Breast epithelium (tissue), 4 donors: ENCODE data around the gene MAPKAPK2. TPM values are rescaled to one million over a fixed set of nuclear protein-coding genes. Genes with fewer than 3 reads are reported as not detected.

Source experiments
- DNase-seq, 2 donors: peaks; one replicate each; pipeline ENCODE4 v3.0.0-alpha.2; 2019; ENCODE audit warnings: low spot score in 2 of 2
- H3K27ac ChIP-seq, 2 donors: fragments of 200-600 bp; sonication (generic) in 1 of 2; one replicate each; pipeline ENCODE4 v1.5.1; 2016 to 2019; ENCODE audit warnings: mild to moderate bottlenecking in 1 of 2
- H3K27me3 ChIP-seq, 2 donors: fragments of 200-600 bp; sonication (generic) in 1 of 2; one replicate each; pipeline versions ENCODE4 v1.5.1 to v1.6.0; 2017 to 2019; ENCODE audit warnings: control low read depth in 1 of 2, mild to moderate bottlenecking in 1 of 2
- H3K36me3 ChIP-seq: fragments of 200-600 bp; one replicate; pipeline ENCODE4 v1.5.1; 2019
- H3K4me1 ChIP-seq, 2 donors: fragments of 200-600 bp; sonication (generic); one replicate each; pipeline ENCODE4 v1.5.1; 2016 to 2019; ENCODE audit warnings: control low read depth in 1 of 2
- H3K4me3 ChIP-seq, 3 donors: fragments of 200-600 bp; sonication (generic); 1 replicate in 2 of 3; 2 replicates in 1 of 3; pipeline ENCODE4 v1.5.1; 2016 to 2019; ENCODE audit warnings: mild to moderate bottlenecking in 3 of 3, moderate library complexity in 2 of 3
- H3K9me3 ChIP-seq, 2 donors: fragments of 200-600 bp; sonication (generic) in 1 of 2; one replicate each; pipeline ENCODE4 v1.5.1; 2016 to 2019; ENCODE audit warnings: control low read depth in 1 of 2
- POLR2A ChIP-seq: fragments of 450-650 bp; IDR thresholded peaks from one replicate; pipeline ENCODE4 v1.6.1; 2016; ENCODE audit warnings: antibody characterized with exemption, mild to moderate bottlenecking, moderate library complexity
- POLR2AphosphoS5 ChIP-seq, 3 donors: sonication (generic); formaldehyde crosslinking; IDR thresholded peaks; one replicate each; pipeline ENCODE4 v1.6.1; 2017; ENCODE audit warnings: antibody characterized with exemption in 3 of 3
- intact Hi-C: fragments of 100-400 bp; cut with DNase I; formaldehyde crosslinking; loops from one replicate; pipeline ENCODE4 v1.15.1; 2023; ENCODE audit warnings: low total_unique reads
- total RNA-seq, 3 donors: library from RNA; depleted of rRNA; stranded (reverse); fragments of >200 nt; gene quantifications; one replicate each; pipeline ENCODE4 v1.1.0, GENCODE V29; 2016
- TF ChIP-seq, protein P1 (sequence below), 3 donors: fragments of 450-650 bp; IDR thresholded peaks; one replicate each; pipeline ENCODE4 v1.5.1; 2016 to 2017; ENCODE audit warnings: antibody characterized with exemption in 3 of 3, mild to moderate bottlenecking in 3 of 3, moderate library complexity in 3 of 3

Gene MAPKAPK2
- total RNA-seq, 3 donors from 2014 or later, result 47.4 to 69.2 (median 67.2) TPM

DNA sequence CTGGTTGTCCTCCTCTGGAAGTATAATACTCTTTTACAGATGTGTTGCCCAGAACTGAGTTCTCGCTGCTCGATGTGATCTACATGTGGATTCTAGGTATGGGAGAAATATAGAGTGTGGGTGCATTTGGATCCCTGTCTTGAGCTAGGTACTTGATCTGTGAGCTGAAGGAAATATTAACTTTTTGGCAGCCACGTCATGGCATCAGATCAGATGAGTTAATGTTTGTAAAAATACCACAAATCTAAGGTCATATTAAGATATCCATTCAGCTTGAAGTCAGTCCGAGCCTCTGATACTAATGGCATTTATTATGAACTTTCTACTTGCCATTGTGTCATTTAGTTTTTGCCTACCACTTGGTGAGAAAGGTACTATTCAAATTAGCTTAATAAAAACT is 24.6 kb downstream of the MAPKAPK2 start:
- Histone ChIP-seq H3K27me3 (no peaks in the 10 kb centered on the region), H3K4me3 (no peak overlapping the region), H3K4me1 (peaks cover 12 to 26% of the 10 kb centered on the region in 2 donors), H3K36me3 (no peaks in the 10 kb centered on the region), H3K9me3 (no peaks in the 10 kb centered on the region), H3K27ac (peak overlapping the region in 1 of 2 donors; percentile 6)
- intact Hi-C loops, result no loop called here
- no peak for DNase-seq
- TF ChIP-seq POLR2AphosphoS5 (IDR thresholded peaks at IDR 0.05) (no peak), POLR2A (no peak)
- TF ChIP-seq, protein P1, sequence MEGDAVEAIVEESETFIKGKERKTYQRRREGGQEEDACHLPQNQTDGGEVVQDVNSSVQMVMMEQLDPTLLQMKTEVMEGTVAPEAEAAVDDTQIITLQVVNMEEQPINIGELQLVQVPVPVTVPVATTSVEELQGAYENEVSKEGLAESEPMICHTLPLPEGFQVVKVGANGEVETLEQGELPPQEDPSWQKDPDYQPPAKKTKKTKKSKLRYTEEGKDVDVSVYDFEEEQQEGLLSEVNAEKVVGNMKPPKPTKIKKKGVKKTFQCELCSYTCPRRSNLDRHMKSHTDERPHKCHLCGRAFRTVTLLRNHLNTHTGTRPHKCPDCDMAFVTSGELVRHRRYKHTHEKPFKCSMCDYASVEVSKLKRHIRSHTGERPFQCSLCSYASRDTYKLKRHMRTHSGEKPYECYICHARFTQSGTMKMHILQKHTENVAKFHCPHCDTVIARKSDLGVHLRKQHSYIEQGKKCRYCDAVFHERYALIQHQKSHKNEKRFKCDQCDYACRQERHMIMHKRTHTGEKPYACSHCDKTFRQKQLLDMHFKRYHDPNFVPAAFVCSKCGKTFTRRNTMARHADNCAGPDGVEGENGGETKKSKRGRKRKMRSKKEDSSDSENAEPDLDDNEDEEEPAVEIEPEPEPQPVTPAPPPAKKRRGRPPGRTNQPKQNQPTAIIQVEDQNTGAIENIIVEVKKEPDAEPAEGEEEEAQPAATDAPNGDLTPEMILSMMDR (IDR thresholded peaks at IDR 0.05), result no peak

- Histone ChIP-seq H3K27me3 (no peaks in the 10 kb centered on the region), H3K36me3 (no peaks in the 10 kb centered on the region), H3K27ac (peak overlapping the region in 1 of 2 donors; percentile 6), H3K4me1 (peaks cover 13 to 28% of the 10 kb centered on the region in 2 donors), H3K9me3 (no peaks in the 10 kb centered on the region), H3K4me3 (no peak overlapping the region)
- no peak for TF ChIP-seq POLR2AphosphoS5 (IDR thresholded peaks at IDR 0.05)
- no peak for DNase-seq
- intact Hi-C loops, result no loop called here
Observed at GRCh38 chr1:206709772-206710459, 25.2 kb downstream of the MAPKAPK2 start.

- Histone ChIP-seq H3K9me3 (no peaks in the 10 kb centered on the region), H3K27me3 (no peaks in the 10 kb centered on the region), H3K27ac (no peak overlapping the region), H3K36me3 (no peaks in the 10 kb centered on the region), H3K4me3 (no peak overlapping the region), H3K4me1 (peaks cover 13 to 28% of the 10 kb centered on the region in 2 donors)
- TF ChIP-seq POLR2AphosphoS5 (IDR thresholded peaks at IDR 0.05) (no peak), POLR2A (no peak)
- TF ChIP-seq, protein P1 (IDR thresholded peaks at IDR 0.05), result no peak
- intact Hi-C loops, result no loop called here
- no peak for DNase-seq
Observed at GRCh38 chr1:206710460-206710823, 25.7 kb downstream of the MAPKAPK2 start.

- Histone ChIP-seq H3K4me1 (peaks cover 4 to 12% of the 10 kb centered on the region in 2 donors), H3K36me3 (no peaks in the 10 kb centered on the region), H3K4me3 (no peak overlapping the region), H3K27ac (peak overlapping the region; percentile 84 to 90), H3K9me3 (no peaks in the 10 kb centered on the region), H3K27me3 (no peaks in the 10 kb centered on the region)
- DNase-seq, result no peak
- TF ChIP-seq POLR2A (no peak), POLR2AphosphoS5 (IDR thresholded peaks at IDR 0.05) (no peak)
- TF ChIP-seq, protein P1 (IDR thresholded peaks at IDR 0.05), result no peak
- intact Hi-C loops, result no loop called here
Observed at GRCh38 chr1:206713070-206713469, 28.4 kb downstream of the MAPKAPK2 start.

DNA sequence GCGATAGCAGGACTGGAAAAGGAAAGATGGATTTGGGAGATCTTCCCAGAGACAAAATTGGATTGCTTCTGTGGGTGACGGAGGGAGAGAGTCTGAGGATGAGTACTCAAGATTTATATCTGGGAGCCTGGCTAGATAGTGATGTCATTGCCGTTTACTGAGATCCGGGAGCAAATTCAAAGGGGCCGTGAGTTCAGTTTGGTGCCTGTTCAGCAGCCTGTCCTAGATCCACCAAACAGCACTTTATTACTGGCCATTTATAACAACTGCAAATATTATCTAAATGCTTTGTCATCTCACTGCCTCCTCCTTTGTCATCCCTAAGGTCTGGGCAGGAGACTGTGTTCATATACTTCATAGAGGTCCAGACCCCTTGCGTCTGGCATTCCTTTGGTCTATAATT is 29.2 kb downstream of the MAPKAPK2 start:
- H3K4me1 ChIP-seq, result peaks cover 4 to 10% of the 10 kb centered on the region in 2 donors
- no peak overlapping the region for H3K4me3 ChIP-seq
- no peak for DNase-seq
- H3K27me3 ChIP-seq, result no peaks in the 10 kb centered on the region
- peak overlapping the region; percentile 84 to 90 for H3K27ac ChIP-seq
- H3K36me3 ChIP-seq, result no peaks in the 10 kb centered on the region
- TF ChIP-seq, protein P1 (IDR thresholded peaks at IDR 0.05), result no peak
- TF ChIP-seq POLR2AphosphoS5 (IDR thresholded peaks at IDR 0.05), result no peak
- TF ChIP-seq POLR2A, result no peak
- intact Hi-C loops, result no loop called here
- no peaks in the 10 kb centered on the region for H3K9me3 ChIP-seq
